Measurements from ENCODE around the gene COL23A1.

The COL23A1 gene

GRCh38 chr5:178428341-178429155 lies 161.6 kb downstream of the COL23A1 start:
- in situ Hi-C loops (cut with HindIII; ENCODE audit: low sequenced_read_pairs): no loop called here

- in situ Hi-C loops (cut with HindIII; ENCODE audit: low sequenced_read_pairs): no loop called here
Observed at GRCh38 chr5:178427576-178428197, 162.5 kb downstream of the COL23A1 start.

- in situ Hi-C loops (cut with HindIII; ENCODE audit: low sequenced_read_pairs): no loop called here
Observed at GRCh38 chr5:178426326-178427130, 163.7 kb downstream of the COL23A1 start.

- in situ Hi-C loops (cut with HindIII; ENCODE audit: low sequenced_read_pairs): no loop called here
Observed at GRCh38 chr5:178425621-178426068, 164.5 kb downstream of the COL23A1 start.

- in situ Hi-C loops (cut with HindIII; ENCODE audit: low sequenced_read_pairs): no loop called here
Observed at GRCh38 chr5:178424810-178425177, 165.4 kb downstream of the COL23A1 start.

GRCh38 chr5:178423901-178424809 lies 166.0 kb downstream of the COL23A1 start:
- in situ Hi-C loops (cut with HindIII; ENCODE audit: low sequenced_read_pairs): no loop called here

GRCh38 chr5:178423431-178423830 lies 166.8 kb downstream of the COL23A1 start:
- in situ Hi-C loops (cut with HindIII; ENCODE audit: low sequenced_read_pairs): no loop called here

- in situ Hi-C loops (cut with HindIII; ENCODE audit: low sequenced_read_pairs): no loop called here
Observed at GRCh38 chr5:178422400-178422775, 167.8 kb downstream of the COL23A1 start.

- in situ Hi-C loops (cut with HindIII; ENCODE audit: low sequenced_read_pairs): no loop called here
Observed at GRCh38 chr5:178421699-178422399, 168.3 kb downstream of the COL23A1 start.

GRCh38 chr5:178421128-178421527 lies 169.1 kb downstream of the COL23A1 start:
- in situ Hi-C loops (cut with HindIII; ENCODE audit: low sequenced_read_pairs): no loop called here

- in situ Hi-C loops (cut with HindIII; ENCODE audit: low sequenced_read_pairs): no loop called here
Observed at GRCh38 chr5:178420354-178420781, 169.8 kb downstream of the COL23A1 start.

- in situ Hi-C loops (cut with HindIII; ENCODE audit: low sequenced_read_pairs): no loop called here
Observed at GRCh38 chr5:178419651-178420050, 170.5 kb downstream of the COL23A1 start.

GRCh38 chr5:178419196-178419595 lies 171.0 kb downstream of the COL23A1 start:
- in situ Hi-C loops (cut with HindIII; ENCODE audit: low sequenced_read_pairs): no loop called here

- in situ Hi-C loops (cut with HindIII; ENCODE audit: low sequenced_read_pairs): no loop called here
Observed at GRCh38 chr5:178418471-178419010, 171.7 kb downstream of the COL23A1 start.

GRCh38 chr5:178418031-178418430 lies 172.2 kb downstream of the COL23A1 start:
- in situ Hi-C loops (cut with HindIII; ENCODE audit: low sequenced_read_pairs): no loop called here

- in situ Hi-C loops (cut with HindIII; ENCODE audit: low sequenced_read_pairs): no loop called here
Observed at GRCh38 chr5:178417391-178417811, 172.8 kb downstream of the COL23A1 start.

GRCh38 chr5:178416919-178417318 lies 173.3 kb downstream of the COL23A1 start:
- in situ Hi-C loops (cut with HindIII; ENCODE audit: low sequenced_read_pairs): no loop called here

GRCh38 chr5:178416206-178416882 lies 173.8 kb downstream of the COL23A1 start:
- in situ Hi-C loops (cut with HindIII; ENCODE audit: low sequenced_read_pairs): no loop called here

- in situ Hi-C loops (cut with HindIII; ENCODE audit: low sequenced_read_pairs): no loop called here
Observed at GRCh38 chr5:178415353-178415752, 174.8 kb downstream of the COL23A1 start.

Data from DLD1 (cell line).